Neural progenitor cell (in vitro differentiated cells): ENCODE measurements around the gene TBPL1. TPM values are rescaled to one million over a fixed set of nuclear protein-coding genes. Genes with fewer than 3 reads are reported as not detected.

Experiments
- DNase-seq: peaks from one replicate; pipeline ENCODE4 v3.0.0-alpha.2; 2016; ENCODE audit warnings: low spot score
- H2AFZ ChIP-seq: fragments of 200-600 bp; sonication (generic); replicated peaks from 2 replicates; pipeline ENCODE4 v1.6.1; 2016; ENCODE audit warnings: antibody characterized with exemption
- H3F3A ChIP-seq: fragments of 200-600 bp; sonication (generic); 2 replicates; pipeline ENCODE4 v1.6.1; 2016; ENCODE audit warnings: antibody characterized with exemption, low read depth
- H3K27ac ChIP-seq: fragments of 200-600 bp; sonication (generic); 2 replicates; pipeline ENCODE4 v1.5.1; 2016; ENCODE audit warnings: mild to moderate bottlenecking
- H3K27me3 ChIP-seq: fragments of 200-600 bp; sonication (generic); 2 replicates; pipeline ENCODE4 v1.6.1; 2016; ENCODE audit warnings: mild to moderate bottlenecking, moderate library complexity
- H3K36me3 ChIP-seq: fragments of 200-600 bp; sonication (generic); 2 replicates; pipeline ENCODE4 v1.5.1; 2016
- H3K4me1 ChIP-seq: fragments of 200-600 bp; sonication (generic); 2 replicates; pipeline ENCODE4 v1.6.1; 2016; ENCODE audit warnings: mixed run types
- H3K4me2 ChIP-seq: fragments of 200-600 bp; sonication (generic); 2 replicates; pipeline ENCODE4 v1.6.1; 2016
- H3K4me3 ChIP-seq: fragments of 200-600 bp; sonication (generic); 2 replicates; pipeline ENCODE4 v1.5.1; 2016
- H3K79me2 ChIP-seq: fragments of 200-600 bp; sonication (generic); 2 replicates; pipeline ENCODE4 v1.6.1; 2016; ENCODE audit warnings: low read depth
- H3K9ac ChIP-seq: fragments of 200-600 bp; sonication (generic); 2 replicates; pipeline ENCODE4 v1.6.1; 2016
- H3K9me3 ChIP-seq: fragments of 200-600 bp; sonication (generic); 2 replicates; pipeline ENCODE4 v1.5.1; 2016; ENCODE audit warnings: low read depth
- H4K20me1 ChIP-seq: fragments of 200-600 bp; sonication (generic); 2 replicates; pipeline ENCODE4 v1.6.1; 2016; ENCODE audit warnings: low read depth
- H3K27ac Mint-ChIP-seq: 3 replicates; pipeline ENCODE4 v1.8.0; 2021; ENCODE audit warnings: mixed read lengths
- H3K27me3 Mint-ChIP-seq: 2 replicates; pipeline ENCODE4 v1.8.0; 2022; ENCODE audit warnings: low read depth, mild to moderate bottlenecking, inconsistent platforms, moderate library complexity, mixed read lengths; ENCODE audit not compliant: insufficient read depth
- H3K36me3 Mint-ChIP-seq: 3 replicates; pipeline ENCODE4 v1.8.0; 2021; ENCODE audit warnings: mixed read lengths
- H3K4me1 Mint-ChIP-seq: 3 replicates; pipeline ENCODE4 v1.8.0; 2021; ENCODE audit warnings: mixed read lengths
- H3K4me3 Mint-ChIP-seq: 3 replicates; pipeline ENCODE4 v1.8.0; 2021; ENCODE audit warnings: mild to moderate bottlenecking, moderate library complexity, mixed read lengths
- H3K9me3 Mint-ChIP-seq: 3 replicates; pipeline ENCODE4 v1.8.0; 2020; ENCODE audit warnings: mixed read lengths
- EZH2 ChIP-seq: fragments of 200-600 bp; sonication (generic); IDR thresholded peaks from 2 replicates; pipeline ENCODE4 v1.6.1; 2017; ENCODE audit warnings: antibody characterized with exemption, mild to moderate bottlenecking, moderate library complexity
- EZH2phosphoT487 ChIP-seq: fragments of 200-600 bp; sonication (generic); IDR thresholded peaks from 2 replicates; pipeline ENCODE4 v1.6.1; 2017; ENCODE audit warnings: antibody characterized with exemption
- total RNA-seq: library from RNA; depleted of rRNA; stranded (reverse); fragments of >200 nt; gene quantifications from 2 replicates; pipeline ENCODE4 v1.2.3, GENCODE V29; 2015; ENCODE audit warnings: low replicate concordance
- TF ChIP-seq, protein P1 (sequence below): fragments of 200-600 bp; sonication (generic); IDR thresholded peaks from 2 replicates; pipeline ENCODE4 v1.5.1; 2017; ENCODE audit warnings: antibody characterized with exemption, mild to moderate bottlenecking

TBPL1 gene
- total RNA-seq, 1 donor from 2014 or later: 125 TPM

DNA sequence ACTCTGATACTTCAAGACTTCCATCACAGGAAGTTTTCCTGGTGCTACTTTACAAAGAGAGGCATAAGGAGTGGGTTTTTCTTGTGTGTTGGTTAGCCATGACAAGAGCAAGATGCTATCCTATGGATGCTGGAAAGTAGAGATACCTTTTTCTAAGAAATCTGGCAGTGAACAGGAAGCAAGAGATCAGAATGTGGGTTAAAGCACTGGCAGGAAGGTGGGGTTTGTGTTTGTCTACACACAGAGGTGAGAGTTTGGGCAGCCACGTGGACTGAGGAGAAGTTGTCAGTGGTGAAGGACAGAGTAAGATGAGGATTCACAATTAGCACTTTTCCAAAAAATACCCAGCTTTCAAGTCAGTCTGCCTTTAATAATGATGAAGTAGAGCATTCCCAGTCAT, 81.5 kb downstream of the TBPL1 start:
- TF ChIP-seq, protein P1, sequence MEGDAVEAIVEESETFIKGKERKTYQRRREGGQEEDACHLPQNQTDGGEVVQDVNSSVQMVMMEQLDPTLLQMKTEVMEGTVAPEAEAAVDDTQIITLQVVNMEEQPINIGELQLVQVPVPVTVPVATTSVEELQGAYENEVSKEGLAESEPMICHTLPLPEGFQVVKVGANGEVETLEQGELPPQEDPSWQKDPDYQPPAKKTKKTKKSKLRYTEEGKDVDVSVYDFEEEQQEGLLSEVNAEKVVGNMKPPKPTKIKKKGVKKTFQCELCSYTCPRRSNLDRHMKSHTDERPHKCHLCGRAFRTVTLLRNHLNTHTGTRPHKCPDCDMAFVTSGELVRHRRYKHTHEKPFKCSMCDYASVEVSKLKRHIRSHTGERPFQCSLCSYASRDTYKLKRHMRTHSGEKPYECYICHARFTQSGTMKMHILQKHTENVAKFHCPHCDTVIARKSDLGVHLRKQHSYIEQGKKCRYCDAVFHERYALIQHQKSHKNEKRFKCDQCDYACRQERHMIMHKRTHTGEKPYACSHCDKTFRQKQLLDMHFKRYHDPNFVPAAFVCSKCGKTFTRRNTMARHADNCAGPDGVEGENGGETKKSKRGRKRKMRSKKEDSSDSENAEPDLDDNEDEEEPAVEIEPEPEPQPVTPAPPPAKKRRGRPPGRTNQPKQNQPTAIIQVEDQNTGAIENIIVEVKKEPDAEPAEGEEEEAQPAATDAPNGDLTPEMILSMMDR: no peak
- TF ChIP-seq EZH2 (no peak), EZH2phosphoT487 (no peak)
- H3K9me3 Mint-ChIP-seq: no peaks in the 10 kb centered on the region
- no peak overlapping the region for H3K4me3 ChIP-seq
- no peak overlapping the region for H3K27ac Mint-ChIP-seq
- no peaks in the 10 kb centered on the region for H3K4me1 ChIP-seq
- no peaks in the 10 kb centered on the region for H3K27me3 Mint-ChIP-seq
- H3K36me3 Mint-ChIP-seq: peaks cover under 1% of the 10 kb centered on the region
- H3K9ac ChIP-seq: no peak overlapping the region
- H3F3A ChIP-seq: no peaks in the 10 kb centered on the region
- no peak overlapping the region for H3K4me3 Mint-ChIP-seq
- H3K4me1 Mint-ChIP-seq: peaks cover 13% of the 10 kb centered on the region
- DNase-seq: no peak
- H3K36me3 ChIP-seq: no peaks in the 10 kb centered on the region
- no peak overlapping the region for H3K27ac ChIP-seq
- no peaks in the 10 kb centered on the region for H3K9me3 ChIP-seq
- no peaks in the 10 kb centered on the region for H3K27me3 ChIP-seq
- no peaks in the 10 kb centered on the region for H4K20me1 ChIP-seq
- H3K79me2 ChIP-seq: no peaks in the 10 kb centered on the region
- no peak overlapping the region for H3K4me2 ChIP-seq
- no peak overlapping the region for H2AFZ ChIP-seq

DNA sequence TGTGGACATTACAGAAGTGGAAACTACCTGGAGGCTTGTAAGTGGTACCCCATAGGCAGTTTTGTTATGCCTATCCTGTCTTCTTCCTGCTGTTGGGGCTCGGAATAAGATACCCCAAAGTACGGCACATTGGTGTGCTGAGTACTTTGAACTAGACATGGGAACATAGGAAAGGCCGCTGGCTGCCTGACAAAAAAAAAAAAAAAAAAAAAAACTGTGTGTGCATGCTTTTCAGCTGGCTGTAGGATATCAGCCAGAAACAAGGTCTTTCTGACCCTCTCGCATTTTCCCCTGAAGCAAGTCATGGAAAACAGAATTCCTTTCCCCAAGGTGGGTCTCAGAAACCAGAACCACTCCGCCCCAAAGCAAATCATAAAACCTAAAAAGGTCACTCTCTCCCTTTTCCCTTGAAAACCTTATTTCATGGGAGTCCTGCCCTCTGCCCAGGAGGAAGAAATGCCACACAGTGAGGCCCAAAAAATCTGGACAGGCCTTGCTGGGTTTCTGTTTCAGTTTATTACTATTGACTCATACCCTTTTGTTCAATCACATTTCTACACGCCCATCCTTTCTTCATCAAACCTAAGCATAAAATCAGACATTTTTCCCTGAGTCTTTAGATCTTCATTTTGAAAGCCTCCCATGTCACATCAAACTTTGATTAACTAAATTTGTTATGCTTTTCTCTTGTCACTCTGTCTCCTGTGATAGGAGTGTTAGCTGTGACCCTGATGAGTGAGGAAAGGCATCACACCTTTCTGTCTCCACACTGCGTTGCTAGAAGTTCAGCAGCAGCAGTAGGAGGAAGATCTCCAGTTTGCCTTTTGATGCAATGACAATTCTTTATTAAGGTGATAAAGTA, 82.2 kb downstream of the TBPL1 start:
- H3K4me1 Mint-ChIP-seq: peaks cover 13% of the 10 kb centered on the region
- TF ChIP-seq, protein P1: no peak
- no peak for TF ChIP-seq EZH2phosphoT487
- no peak for TF ChIP-seq EZH2
- no peaks in the 10 kb centered on the region for H3K27me3 ChIP-seq
- no peaks in the 10 kb centered on the region for H3K36me3 ChIP-seq
- no peak overlapping the region for H3K4me2 ChIP-seq
- no peaks in the 10 kb centered on the region for H3K4me1 ChIP-seq
- H4K20me1 ChIP-seq: no peaks in the 10 kb centered on the region
- no peak for DNase-seq
- no peaks in the 10 kb centered on the region for H3K36me3 Mint-ChIP-seq
- no peaks in the 10 kb centered on the region for H3K9me3 ChIP-seq
- no peaks in the 10 kb centered on the region for H3K27me3 Mint-ChIP-seq
- no peak overlapping the region for H3K27ac ChIP-seq
- H3K9me3 Mint-ChIP-seq: no peaks in the 10 kb centered on the region
- no peak overlapping the region for H3K27ac Mint-ChIP-seq
- H2AFZ ChIP-seq: no peak overlapping the region
- H3K4me3 ChIP-seq: no peak overlapping the region
- no peak overlapping the region for H3K9ac ChIP-seq
- no peak overlapping the region for H3K4me3 Mint-ChIP-seq
- H3F3A ChIP-seq: no peaks in the 10 kb centered on the region
- no peaks in the 10 kb centered on the region for H3K79me2 ChIP-seq

DNA sequence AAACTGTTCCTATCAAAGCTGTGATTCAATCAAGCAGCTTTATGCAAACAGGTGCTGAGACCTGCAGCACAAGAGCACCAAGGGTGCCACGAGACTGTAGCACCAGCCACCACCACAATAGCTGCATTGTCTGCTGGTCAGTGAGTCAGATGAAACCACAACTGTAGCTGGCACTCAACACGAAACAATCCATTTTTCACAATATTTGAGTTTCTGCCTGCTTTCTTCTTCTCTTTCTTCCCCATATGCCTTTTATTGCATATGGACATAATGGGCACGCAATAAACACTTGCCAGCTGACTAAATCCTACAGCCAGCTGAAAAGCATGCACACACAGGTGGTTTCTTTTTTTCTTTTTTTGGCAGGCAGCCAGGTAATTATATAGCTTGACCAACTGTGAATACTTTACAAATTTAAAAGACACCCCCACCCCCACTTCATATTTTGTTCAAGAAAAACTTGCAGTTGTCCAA, 82.8 kb downstream of the TBPL1 start:
- Histone ChIP-seq H3K27ac (no peak overlapping the region), H3K79me2 (no peaks in the 10 kb centered on the region), H4K20me1 (no peaks in the 10 kb centered on the region), H3K9ac (no peak overlapping the region), H3K9me3 (no peaks in the 10 kb centered on the region), H3K4me1 (no peaks in the 10 kb centered on the region), H3F3A (no peaks in the 10 kb centered on the region), H3K36me3 (no peaks in the 10 kb centered on the region), H3K4me2 (no peak overlapping the region), H3K4me3 (no peak overlapping the region), H3K27me3 (no peaks in the 10 kb centered on the region), H2AFZ (no peak overlapping the region)
- Mint-ChIP-seq H3K27me3 (no peaks in the 10 kb centered on the region), H3K4me1 (peaks cover 12% of the 10 kb centered on the region), H3K4me3 (no peak overlapping the region), H3K27ac (no peak overlapping the region), H3K36me3 (no peaks in the 10 kb centered on the region), H3K9me3 (no peaks in the 10 kb centered on the region)
- TF ChIP-seq EZH2phosphoT487 (no peak), EZH2 (no peak)
- TF ChIP-seq, protein P1: no peak
- no peak for DNase-seq
